Panc1 (cell line): ENCODE measurements around the gene RPRD1B. TPM values are rescaled to one million over a fixed set of nuclear protein-coding genes. Genes with fewer than 3 reads are reported as not detected.

Experiments used
- ATAC-seq: fragments of 200-7000 bp; cut with Tn5 transposase; 2 replicates; pipeline ENCODE4 v1.9.1; 2020; ENCODE audit warnings: mild to moderate bottlenecking, moderate library complexity
- BruUV-seq: library from RNA; stranded (reverse); fragments of 400-500 nt; replicated peaks from 2 replicates; lab custom pipeline; 2021; lab: Mats Ljungman, UMichigan
- CTCF ChIA-PET: fragments of 300-600 bp; sonication (Branson Sonifier 250); formaldehyde crosslinking; loops from one replicate; lab custom pipeline; 2022; ENCODE audit warnings: antibody characterized with exemption; lab: Charles Lee
- POLR2A ChIA-PET: fragments of 300-600 bp; sonication (Branson Sonifier 250); formaldehyde crosslinking; loops from one replicate; lab custom pipeline; 2022; ENCODE audit warnings: antibody characterized with exemption; lab: Charles Lee
- DNase-seq: peaks from one replicate; pipeline ENCODE4 v3.0.0-alpha.2; 2010; ENCODE audit warnings: low read depth, low spot score
- H3K27ac ChIP-seq: 2 replicates; pipeline ENCODE4 v1.5.1; 2011; ENCODE audit warnings: mild to moderate bottlenecking, low read length, inconsistent platforms
- H3K27me3 ChIP-seq: fragments of 200-500 bp; sonication (Bioruptor generic); 2 replicates; pipeline ENCODE4 v1.6.0; 2014; ENCODE audit warnings: low read length, inconsistent platforms; ENCODE audit not compliant: control insufficient read depth, insufficient read depth
- H3K36me3 ChIP-seq: fragments of 200-500 bp; sonication (Bioruptor generic); 2 replicates; pipeline ENCODE4 v1.5.1; 2014; ENCODE audit warnings: inconsistent platforms, mild to moderate bottlenecking, low read length, moderate library complexity; ENCODE audit not compliant: control insufficient read depth, insufficient read depth
- H3K4me1 ChIP-seq: 2 replicates; pipeline ENCODE4 v1.5.1; 2011; ENCODE audit warnings: inconsistent platforms, mild to moderate bottlenecking, low read length, moderate library complexity; ENCODE audit not compliant: control insufficient read depth, insufficient read depth
- H3K4me3 ChIP-seq, 2 experiments: 2 replicates each; pipeline ENCODE4 v1.5.1; 2011 to 2012; ENCODE audit warnings: low read depth in 2 of 2, low read length in 2 of 2, mild to moderate bottlenecking in 2 of 2, inconsistent platforms in 1 of 2, moderate library complexity in 1 of 2
- H3K9me3 ChIP-seq: fragments of 200-500 bp; sonication (Bioruptor generic); 2 replicates; pipeline ENCODE4 v1.5.1; 2014; ENCODE audit warnings: low read depth, mild to moderate bottlenecking, inconsistent platforms, low read length, moderate library complexity; ENCODE audit not compliant: control insufficient read depth, insufficient read depth
- CTCF ChIP-seq: fragments of 450-650 bp; IDR thresholded peaks from 2 replicates; pipeline ENCODE4 v1.5.1; 2017; ENCODE audit warnings: mild to moderate bottlenecking
- POLR2AphosphoS5 ChIP-seq: IDR thresholded peaks from 2 replicates; pipeline ENCODE4 v1.6.1; 2012; ENCODE audit warnings: mild to moderate bottlenecking, low read depth, low read length, moderate library complexity
- REST ChIP-seq, 2 experiments: IDR thresholded peaks; 2 replicates each; pipeline ENCODE4 v1.6.1; 2011 to 2012; ENCODE audit warnings: low read depth in 2 of 2, control low read depth in 1 of 2, low read length in 1 of 2, mild to moderate bottlenecking in 1 of 2, moderate library complexity in 1 of 2; ENCODE audit not compliant: insufficient read depth in 1 of 2
- SIN3A ChIP-seq: IDR thresholded peaks from 2 replicates; pipeline ENCODE4 v1.6.1; 2012; ENCODE audit warnings: low read depth, mild to moderate bottlenecking, low read length, moderate library complexity, borderline replicate concordance; ENCODE audit not compliant: insufficient read depth
- TCF7L2 ChIP-seq: IDR thresholded peaks from 2 replicates; pipeline ENCODE4 v1.6.1; 2011; ENCODE audit warnings: mild to moderate bottlenecking, low read depth, low read length, inconsistent platforms
- in situ Hi-C: cut with HindIII; loops from 2 replicates; pipeline ENCODE4 v1.10.0; 2016; ENCODE audit warnings: low sequenced_read_pairs, low pct_unique_long_range_greater_than_20kb
- intact Hi-C: fragments of 100-400 bp; cut with micrococcal nuclease; formaldehyde crosslinking; loops from one replicate; pipeline ENCODE4 v1.10.0; 2022; ENCODE audit not compliant: unreplicated experiment
- total RNA-seq: library from RNA; stranded (reverse); gene quantifications from one replicate; pipeline ENCODE4 v1.2.1, GENCODE V29; 2021; ENCODE audit not compliant: unreplicated experiment

Gene RPRD1B
- total RNA-seq, 1 experiment from 2014 or later, result 33.6 TPM

GRCh38 chr20:37986873-37987601 is 46.5 kb upstream of the RPRD1B start:
- ChIA-PET POLR2A (no interaction called here), CTCF (interaction anchor here (0.6 kb wide), 1 partner anchor 828 kb away, joined by 17 read pairs; no protein-coding TSS in a partner anchor)
- Histone ChIP-seq H3K36me3 (no peaks in the 10 kb centered on the region), H3K4me1 (no peaks in the 10 kb centered on the region), H3K27ac (no peak overlapping the region), H3K27me3 (no peaks in the 10 kb centered on the region), H3K9me3 (no peaks in the 10 kb centered on the region), H3K4me3 (no peak overlapping the region)
- in situ Hi-C loops (no loop called here), intact Hi-C loops (no loop called here)
- BruUV-seq, result no TSS peak
- ATAC-seq (no peak), DNase-seq (no peak)
- no peak for TF ChIP-seq SIN3A
- TF ChIP-seq REST (IDR thresholded peaks at IDR 0.05; ENCODE audit: insufficient read depth in 1 of 2, low read depth in 2 of 2, low read length in 1 of 2), result no peak
- no peak for TF ChIP-seq POLR2AphosphoS5
- TF ChIP-seq CTCF, result no peak
- no peak for TF ChIP-seq TCF7L2

- CTCF ChIA-PET, result no interaction called here
These were observed 45.8 kb upstream of the RPRD1B start for GRCh38 chr20:37987602-37988290.

More at GRCh38 chr20:37987602-37988290, 45.8 kb upstream of the RPRD1B start:
- BruUV-seq, result no TSS peak
- H3K4me3 ChIP-seq, result no peak overlapping the region
- H3K36me3 ChIP-seq, result no peaks in the 10 kb centered on the region
- no peaks in the 10 kb centered on the region for H3K9me3 ChIP-seq
- H3K27ac ChIP-seq, result no peak overlapping the region
- H3K4me1 ChIP-seq, result no peaks in the 10 kb centered on the region
- DNase-seq (no peak), ATAC-seq (no peak)
- POLR2A ChIA-PET, result no interaction called here
- TF ChIP-seq SIN3A, result no peak
- no peak for TF ChIP-seq POLR2AphosphoS5
- no peak for TF ChIP-seq CTCF
- no peak for TF ChIP-seq TCF7L2
- no peaks in the 10 kb centered on the region for H3K27me3 ChIP-seq
- in situ Hi-C loops, result no loop called here
- intact Hi-C loops, result no loop called here
